ENCODE data around the gene FAM83B. TPM values are rescaled to one million over a fixed set of nuclear protein-coding genes. Genes with fewer than 3 reads are reported as not detected.

FAM83B gene
- polyA plus RNA-seq, 1 donor from 2014 or later, result not detected

DNA sequence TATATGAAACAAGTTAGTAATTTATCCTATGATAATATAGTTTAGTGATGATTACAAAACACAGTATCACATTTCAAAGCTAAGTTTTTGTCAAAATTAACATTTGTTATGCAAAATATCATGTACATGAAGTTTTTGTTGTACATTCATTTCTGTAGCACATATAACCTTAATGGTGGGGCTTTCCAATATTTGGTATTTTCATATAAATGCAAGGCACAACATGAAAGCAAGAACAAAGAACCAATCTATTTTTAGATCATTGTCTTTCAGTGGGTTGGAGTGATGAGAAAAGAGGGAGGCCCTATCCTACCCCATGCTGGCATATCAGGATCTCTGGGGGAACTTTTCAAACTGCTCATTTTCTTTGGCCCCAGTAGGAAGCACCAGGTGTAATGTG lies 53.4 kb downstream of the FAM83B start:
- H3K4me1 Mint-ChIP-seq, result no peaks in the 10 kb centered on the region
- no peak overlapping the region for H3K4me3 Mint-ChIP-seq
- H3K27ac Mint-ChIP-seq, result no peak overlapping the region
- no peaks in the 10 kb centered on the region for H3K36me3 Mint-ChIP-seq
- peaks cover 0 to 7% (median 2%) of the 10 kb centered on the region in 3 donors for H3K9me3 Mint-ChIP-seq
- H3K27me3 Mint-ChIP-seq, result no peaks in the 10 kb centered on the region

GRCh38 chr6:54900666-54901065 lies 54.1 kb downstream of the FAM83B start:
- H3K27ac Mint-ChIP-seq, result no peak overlapping the region
- peaks cover 0 to 11% (median 2%) of the 10 kb centered on the region in 3 donors for H3K9me3 Mint-ChIP-seq
- H3K4me3 Mint-ChIP-seq, result no peak overlapping the region
- no peaks in the 10 kb centered on the region for H3K4me1 Mint-ChIP-seq
- no peaks in the 10 kb centered on the region for H3K36me3 Mint-ChIP-seq
- no peaks in the 10 kb centered on the region for H3K27me3 Mint-ChIP-seq

DNA sequence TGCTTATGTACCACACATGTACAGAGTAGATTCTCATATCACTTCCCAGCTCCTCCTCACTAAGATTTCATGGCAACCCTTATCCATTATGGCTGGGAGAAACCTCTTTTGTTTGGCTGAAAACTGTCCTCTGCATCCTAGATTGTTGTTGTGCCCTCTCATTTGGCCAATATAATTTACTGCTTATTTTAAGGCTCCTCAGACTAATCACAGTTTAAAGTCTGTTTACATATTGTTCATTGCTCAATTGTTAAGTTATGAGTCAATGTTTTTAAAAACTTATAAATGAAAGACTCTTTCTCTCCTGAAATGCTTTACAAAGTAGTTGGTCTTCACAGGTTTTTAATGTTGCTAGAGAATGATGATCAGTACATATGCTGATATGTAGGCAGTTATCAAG lies 57.3 kb downstream of the FAM83B start:
- Mint-ChIP-seq H3K36me3 (no peaks in the 10 kb centered on the region), H3K9me3 (peaks cover 0 to 11% (median 2%) of the 10 kb centered on the region in 3 donors), H3K4me1 (no peaks in the 10 kb centered on the region), H3K27ac (no peak overlapping the region), H3K4me3 (no peak overlapping the region), H3K27me3 (no peaks in the 10 kb centered on the region)

GRCh38 chr6:54907355-54907754 lies 60.8 kb downstream of the FAM83B start:
- Mint-ChIP-seq H3K27ac (no peak overlapping the region), H3K36me3 (no peaks in the 10 kb centered on the region), H3K27me3 (no peaks in the 10 kb centered on the region), H3K4me1 (no peaks in the 10 kb centered on the region), H3K4me3 (no peak overlapping the region), H3K9me3 (peaks cover 0 to 13% (median 2%) of the 10 kb centered on the region in 3 donors)

DNA sequence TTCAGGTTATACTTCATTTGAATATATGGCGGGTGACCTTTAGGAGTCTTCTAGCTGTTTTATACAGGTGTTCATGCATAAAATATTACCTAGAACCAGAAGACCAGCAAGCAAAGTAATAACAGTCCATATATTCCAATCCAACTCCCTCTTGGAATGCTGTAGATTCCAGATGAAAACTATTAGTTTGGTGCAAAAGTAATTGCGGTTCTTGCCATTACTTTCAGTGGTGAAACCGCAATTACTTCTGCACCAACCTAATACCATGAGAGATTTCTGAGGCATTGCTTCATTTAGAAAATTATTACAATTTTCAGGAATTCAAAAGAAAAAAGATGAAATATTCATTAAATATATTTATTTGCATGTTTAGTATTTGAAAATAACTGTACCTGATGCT lies 62.6 kb downstream of the FAM83B start:
- H3K9me3 Mint-ChIP-seq, result peaks cover 0 to 11% (median 2%) of the 10 kb centered on the region in 3 donors
- no peaks in the 10 kb centered on the region for H3K4me1 Mint-ChIP-seq
- no peaks in the 10 kb centered on the region for H3K36me3 Mint-ChIP-seq
- H3K27me3 Mint-ChIP-seq, result no peaks in the 10 kb centered on the region
- H3K4me3 Mint-ChIP-seq, result no peak overlapping the region
- H3K27ac Mint-ChIP-seq, result no peak overlapping the region

DNA sequence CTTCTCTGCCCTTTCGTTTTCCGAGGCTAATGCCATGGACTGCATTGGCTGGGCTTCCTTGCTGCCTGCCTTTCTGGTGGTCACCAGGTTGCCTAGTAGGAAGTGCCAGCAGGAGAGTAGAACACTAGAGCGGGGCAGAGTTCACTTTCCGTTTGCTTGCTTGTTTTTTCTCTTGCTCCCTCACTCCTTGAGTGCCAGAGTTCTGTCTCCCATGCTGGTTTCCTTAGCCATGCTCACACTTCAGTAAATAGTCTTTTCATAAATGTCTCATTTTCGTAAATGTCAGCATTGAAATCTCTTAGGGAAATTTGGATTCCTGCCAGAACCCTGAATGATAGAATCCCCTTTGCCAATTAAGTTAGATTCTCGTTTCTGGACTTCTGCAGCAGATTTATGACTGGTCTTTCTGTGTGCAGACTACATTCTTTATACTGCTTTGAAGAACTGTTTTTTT lies 63.9 kb downstream of the FAM83B start:
- Mint-ChIP-seq H3K27ac (no peak overlapping the region), H3K9me3 (peaks cover 0 to 12% (median 0%) of the 10 kb centered on the region in 3 donors), H3K36me3 (no peaks in the 10 kb centered on the region), H3K4me1 (no peaks in the 10 kb centered on the region), H3K27me3 (no peaks in the 10 kb centered on the region), H3K4me3 (no peak overlapping the region)

GRCh38 chr6:54910921-54911320 lies 64.3 kb downstream of the FAM83B start:
- H3K4me1 Mint-ChIP-seq, result peaks cover 0 to 2% (median 0%) of the 10 kb centered on the region in 3 donors
- H3K36me3 Mint-ChIP-seq, result no peaks in the 10 kb centered on the region
- no peak overlapping the region for H3K27ac Mint-ChIP-seq
- H3K9me3 Mint-ChIP-seq, result peaks cover 0 to 13% (median 1%) of the 10 kb centered on the region in 3 donors
- H3K4me3 Mint-ChIP-seq, result no peak overlapping the region
- H3K27me3 Mint-ChIP-seq, result no peaks in the 10 kb centered on the region

DNA sequence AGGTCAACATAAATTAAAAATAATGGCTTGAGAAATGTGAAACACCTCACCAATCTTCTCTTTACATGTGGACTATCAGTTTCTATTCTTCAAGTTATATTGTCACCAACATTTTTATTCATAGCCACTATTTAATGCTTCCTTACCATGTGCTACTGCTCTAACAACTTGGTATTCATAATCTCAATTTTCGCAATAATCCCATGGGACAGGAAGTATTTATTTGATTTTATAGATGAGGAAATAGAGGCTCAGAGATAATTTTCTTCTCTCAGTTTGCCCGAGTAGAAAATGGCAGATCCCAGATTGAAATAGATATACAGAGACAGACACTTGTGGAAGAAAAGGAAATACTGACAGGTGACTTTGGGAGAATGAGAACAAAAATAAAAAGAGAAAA lies 66.6 kb downstream of the FAM83B start:
- H3K36me3 Mint-ChIP-seq, result no peaks in the 10 kb centered on the region
- H3K27me3 Mint-ChIP-seq, result no peaks in the 10 kb centered on the region
- peaks cover 0 to 15% (median 3%) of the 10 kb centered on the region in 3 donors for H3K9me3 Mint-ChIP-seq
- H3K4me1 Mint-ChIP-seq, result peaks cover 0 to 4% (median 0%) of the 10 kb centered on the region in 3 donors
- H3K27ac Mint-ChIP-seq, result no peak overlapping the region
- no peak overlapping the region for H3K4me3 Mint-ChIP-seq

- H3K4me3 Mint-ChIP-seq, result no peak overlapping the region
- peaks cover 3 to 16% (median 6%) of the 10 kb centered on the region in 3 donors for H3K9me3 Mint-ChIP-seq
- no peaks in the 10 kb centered on the region for H3K27me3 Mint-ChIP-seq
- H3K36me3 Mint-ChIP-seq, result no peaks in the 10 kb centered on the region
- peaks cover 0 to 4% (median 0%) of the 10 kb centered on the region in 3 donors for H3K4me1 Mint-ChIP-seq
- H3K27ac Mint-ChIP-seq, result no peak overlapping the region
These were observed 70.3 kb downstream of the FAM83B start for GRCh38 chr6:54916858-54917257.

GRCh38 chr6:54920628-54921027 lies 74.1 kb downstream of the FAM83B start:
- Mint-ChIP-seq H3K4me3 (no peak overlapping the region), H3K4me1 (peaks cover 0 to 4% (median 0%) of the 10 kb centered on the region in 3 donors), H3K36me3 (no peaks in the 10 kb centered on the region), H3K27me3 (no peaks in the 10 kb centered on the region), H3K9me3 (peaks cover 3 to 10% (median 6%) of the 10 kb centered on the region in 3 donors), H3K27ac (no peak overlapping the region)

DNA sequence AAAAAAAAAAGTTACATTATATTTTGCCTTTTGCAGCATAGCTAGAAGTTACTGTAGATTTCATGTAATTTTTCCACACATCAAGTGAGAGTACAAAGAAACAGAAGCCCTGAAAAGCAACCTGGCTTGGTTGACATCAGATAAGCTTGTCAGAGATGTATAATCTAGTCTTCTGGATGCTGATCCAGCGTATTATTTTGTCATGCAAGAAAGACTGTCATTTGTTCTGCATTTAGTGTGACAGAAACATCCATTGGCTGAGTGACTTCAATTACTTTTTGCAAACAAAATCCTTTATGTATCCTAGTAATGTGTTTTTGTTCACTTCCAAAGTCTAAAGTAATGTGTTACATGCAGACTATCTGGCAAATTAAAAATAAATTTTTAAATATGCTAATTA lies 75.3 kb downstream of the FAM83B start:
- Mint-ChIP-seq H3K4me1 (no peaks in the 10 kb centered on the region), H3K27me3 (no peaks in the 10 kb centered on the region), H3K27ac (no peak overlapping the region), H3K9me3 (peaks cover 0 to 6% (median 5%) of the 10 kb centered on the region in 3 donors), H3K36me3 (no peaks in the 10 kb centered on the region), H3K4me3 (no peak overlapping the region)

GRCh38 chr6:54929245-54929909 lies 82.8 kb downstream of the FAM83B start:
- Mint-ChIP-seq H3K9me3 (peaks cover 6 to 30% (median 13%) of the 10 kb centered on the region in 3 donors), H3K27ac (no peak overlapping the region), H3K36me3 (no peaks in the 10 kb centered on the region), H3K4me1 (no peaks in the 10 kb centered on the region), H3K27me3 (no peaks in the 10 kb centered on the region), H3K4me3 (no peak overlapping the region)

- Mint-ChIP-seq H3K36me3 (no peaks in the 10 kb centered on the region), H3K4me1 (no peaks in the 10 kb centered on the region), H3K27ac (no peak overlapping the region), H3K27me3 (no peaks in the 10 kb centered on the region), H3K4me3 (no peak overlapping the region), H3K9me3 (peaks cover 6 to 30% (median 13%) of the 10 kb centered on the region in 3 donors)
These were observed 86.1 kb downstream of the FAM83B start for GRCh38 chr6:54932622-54933021.

GRCh38 chr6:54935739-54936138 lies 89.2 kb downstream of the FAM83B start:
- H3K27me3 Mint-ChIP-seq, result no peaks in the 10 kb centered on the region
- no peak overlapping the region for H3K27ac Mint-ChIP-seq
- no peak overlapping the region for H3K4me3 Mint-ChIP-seq
- peaks cover 8 to 32% (median 16%) of the 10 kb centered on the region in 3 donors for H3K9me3 Mint-ChIP-seq
- no peaks in the 10 kb centered on the region for H3K4me1 Mint-ChIP-seq
- H3K36me3 Mint-ChIP-seq, result no peaks in the 10 kb centered on the region

DNA sequence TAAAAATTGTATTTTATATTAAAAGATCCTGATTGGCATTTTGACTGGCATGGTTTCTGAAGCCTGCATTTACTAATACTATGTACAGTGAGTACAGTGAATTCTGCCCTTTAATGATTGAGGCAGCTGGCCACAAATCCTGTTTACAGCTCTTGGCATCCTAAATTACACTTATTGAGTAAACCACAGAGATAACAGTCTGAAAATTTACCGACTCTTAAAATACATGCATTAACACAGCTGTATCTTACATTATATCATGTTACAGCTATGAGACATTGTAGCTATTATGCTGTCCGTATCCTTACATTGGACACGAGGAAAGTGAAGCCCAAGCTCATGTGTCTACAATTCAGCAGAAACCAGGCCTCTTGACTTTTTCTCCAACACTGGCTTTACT lies 90.8 kb downstream of the FAM83B start:
- Mint-ChIP-seq H3K27ac (no peak overlapping the region), H3K36me3 (no peaks in the 10 kb centered on the region), H3K4me1 (no peaks in the 10 kb centered on the region), H3K27me3 (no peaks in the 10 kb centered on the region), H3K4me3 (no peak overlapping the region), H3K9me3 (peaks cover 6 to 22% (median 12%) of the 10 kb centered on the region in 3 donors)

DNA sequence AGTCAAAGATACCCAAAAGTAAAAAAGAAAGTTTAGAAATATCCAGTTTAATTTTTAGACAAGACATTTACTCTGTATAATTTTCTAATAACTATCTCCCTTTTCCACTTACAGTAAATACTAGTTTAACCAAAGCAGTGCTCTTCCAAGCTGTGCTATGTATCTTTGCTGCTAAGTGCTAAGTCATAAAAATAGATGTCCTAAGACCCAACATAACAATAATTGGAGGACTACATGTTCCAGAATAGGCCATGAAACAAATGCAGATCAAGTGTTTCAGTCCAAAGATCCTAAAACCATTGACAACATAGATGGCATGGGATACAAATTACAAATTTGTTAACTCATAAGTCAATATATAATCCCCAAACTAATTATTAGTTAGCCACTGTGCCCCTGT lies 111.1 kb downstream of the FAM83B start:
- no peak overlapping the region for H3K27ac Mint-ChIP-seq
- no peaks in the 10 kb centered on the region for H3K27me3 Mint-ChIP-seq
- H3K36me3 Mint-ChIP-seq, result no peaks in the 10 kb centered on the region
- no peaks in the 10 kb centered on the region for H3K4me1 Mint-ChIP-seq
- no peak overlapping the region for H3K4me3 Mint-ChIP-seq
- H3K9me3 Mint-ChIP-seq, result peaks cover 0 to 4% (median 3%) of the 10 kb centered on the region in 3 donors

All from IgD-negative memory B cell (primary cell).